GM12878 (cell line): Measurements from ENCODE around the gene BCHE. TPM values are rescaled to one million over a fixed set of nuclear protein-coding genes. Genes with fewer than 3 reads are reported as not detected.

ENCODE experiments used
- ATAC-seq: fragments of 200-7000 bp; cut with Tn5 transposase; 3 replicates; pipeline ENCODE4 v1.9.1; 2020; ENCODE audit warnings: mild to moderate bottlenecking, moderate library complexity
- BruUV-seq: library from RNA; stranded (reverse); fragments of 400-500 nt; replicated peaks from 2 replicates; lab custom pipeline; 2021; lab: Mats Ljungman, UMichigan
- CTCF ChIA-PET: fragments of 300-600 bp; sonication (Branson Sonifier 250); formaldehyde crosslinking; extraction: SDS; loops from one replicate; lab custom pipeline; 2021; ENCODE audit warnings: inconsistent platforms; lab: Yijun Ruan, JAX
- POLR2A ChIA-PET: fragments of 350-600 bp; formaldehyde crosslinking; extraction: SDS; loops from one replicate; lab custom pipeline; 2021; ENCODE audit warnings: inconsistent platforms; lab: Charles Lee
- RAD21 ChIA-PET: fragments of 300-600 bp; sonication (Branson Sonifier 250); formaldehyde crosslinking; loops from one replicate; lab custom pipeline; 2023; ENCODE audit warnings: antibody characterized with exemption; ENCODE audit not compliant: unreplicated experiment; lab: Charles Lee
- SMC1A ChIA-PET: fragments of 300-600 bp; sonication (Branson Sonifier 250); formaldehyde crosslinking; loops from one replicate; lab custom pipeline; 2023; ENCODE audit not compliant: unreplicated experiment, uncharacterized antibody; lab: Charles Lee
- DNase-seq: peaks from one replicate; pipeline ENCODE4 v3.0.0-alpha.2; 2011; ENCODE audit warnings: low read depth, low spot score
- FAIRE-seq: peaks from 3 replicates; lab custom pipeline; 2011; peaks lifted over from hg19 to GRCh38; lab: Jason Lieb, UNC
- H2AFZ ChIP-seq: 2 replicates; pipeline ENCODE4 v1.6.0; 2011; ENCODE audit warnings: low read depth, low read length, control low read depth; ENCODE audit not compliant: control insufficient read depth
- H3K27ac ChIP-seq: 2 replicates; pipeline ENCODE4 v1.5.1; 2011; ENCODE audit warnings: control low read depth; ENCODE audit not compliant: control insufficient read depth, insufficient read depth
- H3K27me3 ChIP-seq, 2 experiments: replicated peaks in 1 of 2; 2 replicates each; pipeline versions ENCODE4 v1.6.0 to v1.6.1; 2011; ENCODE audit warnings: low read length in 1 of 2; ENCODE audit not compliant: control insufficient read depth in 2 of 2, insufficient read depth in 2 of 2
- H3K36me3 ChIP-seq, 2 experiments: 2 replicates each; pipeline ENCODE4 v1.5.1; 2011; ENCODE audit warnings: low read length in 1 of 2; ENCODE audit not compliant: control insufficient read depth in 2 of 2, insufficient read depth in 2 of 2
- H3K4me1 ChIP-seq: 2 replicates; pipeline ENCODE4 v1.6.1; 2011; ENCODE audit warnings: mild to moderate bottlenecking, low read length, moderate library complexity, mixed read lengths; ENCODE audit not compliant: control insufficient read depth, insufficient read depth
- H3K4me2 ChIP-seq: 2 replicates; pipeline ENCODE4 v1.6.0; 2011; ENCODE audit warnings: control low read depth; ENCODE audit not compliant: control insufficient read depth, insufficient read depth
- H3K4me3 ChIP-seq: fragments of 200-600 bp; sonication (generic); 2 replicates; pipeline ENCODE4 v1.5.1; 2016
- H3K79me2 ChIP-seq: 2 replicates; pipeline ENCODE4 v1.6.0; 2011; ENCODE audit warnings: low read length; ENCODE audit not compliant: control insufficient read depth, insufficient read depth
- H3K9ac ChIP-seq: 2 replicates; pipeline ENCODE4 v1.8.0; 2011; ENCODE audit warnings: low read length, control low read depth, mixed read lengths; ENCODE audit not compliant: control insufficient read depth, insufficient read depth
- H3K9me3 ChIP-seq: replicated peaks from 3 replicates; pipeline ENCODE4 v1.5.1; 2011; ENCODE audit warnings: mild to moderate bottlenecking, low read length; ENCODE audit not compliant: control insufficient read depth, insufficient read depth
- H4K20me1 ChIP-seq: 2 replicates; pipeline ENCODE4 v1.6.0; 2011; ENCODE audit not compliant: control insufficient read depth, insufficient read depth
- ATF7 ChIP-seq: fragments of 450-650 bp; IDR thresholded peaks from 2 replicates; pipeline ENCODE4 v1.6.1; 2016; ENCODE audit warnings: low read depth, mild to moderate bottlenecking
- CHD2 ChIP-seq: IDR thresholded peaks from 2 replicates; pipeline ENCODE4 v1.6.1; 2011; ENCODE audit warnings: low read depth, low read length, improper control_type of control experiment, borderline replicate concordance
- DPF2 ChIP-seq: fragments of 450-650 bp; IDR thresholded peaks from 2 replicates; pipeline ENCODE4 v1.6.1; 2017; ENCODE audit warnings: mild to moderate bottlenecking
- E2F8 ChIP-seq: fragments of 450-650 bp; IDR thresholded peaks from 2 replicates; pipeline ENCODE4 v1.6.1; 2018; ENCODE audit warnings: mild to moderate bottlenecking, low read depth, moderate library complexity; ENCODE audit not compliant: partially characterized antibody
- ELK1 ChIP-seq: IDR thresholded peaks from 2 replicates; pipeline ENCODE4 v1.6.1; 2012; ENCODE audit warnings: low read depth, low read length, improper control_type of control experiment
- IKZF1 ChIP-seq: fragments of 450-650 bp; conservative IDR thresholded peaks from 2 replicates; pipeline ENCODE4 v1.6.1; 2017; ENCODE audit warnings: antibody characterized with exemption, mild to moderate bottlenecking
- IKZF2 ChIP-seq, 2 experiments: fragments of 450-650 bp; IDR thresholded peaks; 2 replicates each; pipeline ENCODE4 v1.6.1; 2017; ENCODE audit warnings: mild to moderate bottlenecking in 2 of 2, moderate library complexity in 2 of 2
- MLLT1 ChIP-seq: fragments of 450-650 bp; IDR thresholded peaks from 2 replicates; pipeline ENCODE4 v1.6.1; 2016; ENCODE audit warnings: mild to moderate bottlenecking
- MTA2 ChIP-seq: fragments of 450-650 bp; IDR thresholded peaks from 2 replicates; pipeline ENCODE4 v1.6.1; 2016; ENCODE audit warnings: low read depth, mild to moderate bottlenecking, moderate library complexity
- NBN ChIP-seq: fragments of 450-650 bp; IDR thresholded peaks from 2 replicates; pipeline ENCODE4 v1.6.1; 2016
- RAD51 ChIP-seq: fragments of 450-650 bp; IDR thresholded peaks from 2 replicates; pipeline ENCODE4 v1.6.1; 2016; ENCODE audit warnings: moderate library complexity, mild to moderate bottlenecking, inconsistent platforms
- ZNF687 ChIP-seq: fragments of 450-650 bp; IDR thresholded peaks from 2 replicates; pipeline ENCODE4 v1.6.1; 2017; ENCODE audit warnings: mild to moderate bottlenecking, moderate library complexity
- ZSCAN29 ChIP-seq: fragments of 450-650 bp; IDR thresholded peaks from 2 replicates; pipeline ENCODE4 v1.6.1; 2017; ENCODE audit warnings: mild to moderate bottlenecking, moderate library complexity
- WGBS: methylation state at CpG from one replicate; pipeline ENCODE4 v1.1.6; 2016; ENCODE audit warnings: low lambda C conversion rate; ENCODE audit not compliant: insufficient replicate concordance, insufficient coverage; ENCODE audit errors: missing lambda C conversion rate; 5-methylcytosine and 5-hydroxymethylcytosine counted together
- in situ Hi-C: fragments of 300-500 bp; cut with MboI; formaldehyde crosslinking; loops from 9 replicates; pipeline ENCODE4 v1.14.3; 2018; ENCODE audit warnings: mixed read lengths
- intact Hi-C: fragments of 100-400 bp; cut with micrococcal nuclease; formaldehyde crosslinking; loops from one replicate; pipeline ENCODE4 v1.14.2; 2022; ENCODE audit not compliant: unreplicated experiment
- polyA plus RNA-seq, 11 experiments: library from polyadenylated mRNA; depleted of rRNA in 4 of 11; unstranded in 6 of 11; stranded (reverse) in 5 of 11; fragments of >200 nt; fragmentation: Nextera tagmentation in 4 of 11; fragmentation: Illumina TruSeq in 1 of 11; extraction: Ambion mirVana in 4 of 11; extraction: Trizol in 1 of 11; gene quantifications; 1 replicate in 1 of 11; 2 replicates in 10 of 11; pipeline versions ENCODE4 v1.2.1 to v1.2.3, GENCODE V29; 2011 to 2016; ENCODE audit warnings: inconsistent platforms in 2 of 11, missing spikeins in 2 of 11, low read depth in 1 of 11
- total RNA-seq, 4 experiments: library from RNA; depleted of rRNA in 3 of 4; stranded (reverse); fragments of >200 nt in 3 of 4; fragmentation: Illumina TruSeq in 1 of 4; extraction: Trizol in 1 of 4; gene quantifications; 2 replicates each; pipeline versions ENCODE4 v1.2.1 to v1.2.3, GENCODE V29; 2013 to 2021

BCHE gene
- total and polyA plus RNA-seq, 10 of the 15 experiments (the other 5 are each of a cell fraction or from before 2014, with no cell fraction given): 16.8 to 233 (median 29.3) TPM

GRCh38 chr3:165839296-165840076, 2.3 kb upstream of the BCHE start:
- RAD21 ChIA-PET: interaction anchor here (0.9 to 1.9 kb wide), 13 partner anchors 11 to 114 kb away, joined by 3 to 9 read pairs (median 4); no protein-coding TSS in a partner anchor
- Histone ChIP-seq H3K36me3 (no peaks in the 10 kb centered on the region), H3K9ac (no peak overlapping the region), H3K27ac (no peak overlapping the region), H3K4me2 (no peak overlapping the region), H3K79me2 (no peaks in the 10 kb centered on the region), H2AFZ (no peak overlapping the region), H4K20me1 (no peaks in the 10 kb centered on the region), H3K4me1 (no peaks in the 10 kb centered on the region), H3K27me3 (no peaks in the 10 kb centered on the region), H3K4me3 (no peak overlapping the region), H3K9me3 (no peaks in the 10 kb centered on the region)
- in situ Hi-C loops: no loop called here
- DNase-seq (no peak), ATAC-seq (peak; percentile 62), FAIRE-seq (peak; percentile 23)
- 67% methylated on average over 9 of the region's 9 CpGs for WGBS
- POLR2A ChIA-PET: interaction anchor here (1.0 to 1.5 kb wide), 9 partner anchors 10 to 155 kb away, joined by 3 to 6 read pairs (median 4); no protein-coding TSS in a partner anchor
- intact Hi-C loops: no loop called here
- CTCF ChIA-PET: interaction anchor here (1.4 to 2.7 kb wide), 3 partner anchors 9 to 16 kb away, joined by 4 to 13 read pairs (median 4); no protein-coding TSS in a partner anchor
- SMC1A ChIA-PET: interaction anchor here (0.8 to 1.6 kb wide), 11 partner anchors 12 to 214 kb away, joined by 3 to 13 read pairs (median 4); no protein-coding TSS in a partner anchor
- BruUV-seq: no TSS peak
- TF ChIP-seq MLLT1 (peak; percentile 92), ELK1 (no peak), IKZF2 (IDR thresholded peaks at IDR 0.05) (peak; percentile 86 to 92; a peak in 2 of 4 replicates), ZSCAN29 (peak; percentile 63; the same call in 1 of the 2 replicates), DPF2 (peak; percentile 87), ATF7 (peak; percentile 98), NBN (peak; percentile 97), IKZF1 (peak; percentile 95), MTA2 (peak; percentile 90), E2F8 (peak; percentile 79), ZNF687 (peak; percentile 66; the same call in 1 of the 2 replicates), RAD51 (peak; percentile 45; the same call in 1 of the 2 replicates), CHD2 (0 out of 2 replicates have a peak, but pooled peaks have one; percentile 33)
